Activated B cell treated with CpG ODN at 0.5 μM for 24 hours (primary cell): Measurements from ENCODE around the gene HTR7. TPM values are rescaled to one million over a fixed set of nuclear protein-coding genes. Genes with fewer than 3 reads are reported as not detected.

Experiments used
- ATAC-seq: fragments of 200-7000 bp; cut with Tn5 transposase; one replicate; pipeline ENCODE4 v1.10.0; 2021; ENCODE audit warnings: low read depth, mild to moderate bottlenecking, moderate library complexity
- CTCF ChIA-PET: fragments of 350-600 bp; sonication (Branson Sonifier 250); formaldehyde crosslinking; loops from one replicate; lab custom pipeline; 2021; ENCODE audit warnings: antibody characterized with exemption; lab: Charles Lee
- POLR2A ChIA-PET: fragments of 350-600 bp; sonication (Branson Sonifier 250); formaldehyde crosslinking; loops from one replicate; lab custom pipeline; 2021; ENCODE audit warnings: antibody characterized with exemption; lab: Charles Lee
- DNase-seq: peaks from one replicate; pipeline ENCODE4 v3.0.0; 2022
- H3K27ac Mint-ChIP-seq: one replicate; pipeline ENCODE4 v1.8.0; 2020; ENCODE audit warnings: mixed read lengths
- H3K27me3 Mint-ChIP-seq: one replicate; pipeline ENCODE4 v1.8.0; 2021; ENCODE audit warnings: mixed read lengths
- H3K36me3 Mint-ChIP-seq: one replicate; pipeline ENCODE4 v1.8.0; 2021; ENCODE audit warnings: low read depth, mixed read lengths
- H3K4me1 Mint-ChIP-seq: one replicate; pipeline ENCODE4 v1.8.0; 2021; ENCODE audit warnings: mixed read lengths
- H3K4me3 Mint-ChIP-seq: one replicate; pipeline ENCODE4 v1.8.0; 2020; ENCODE audit warnings: mild to moderate bottlenecking, mixed read lengths
- H3K9me3 Mint-ChIP-seq: one replicate; pipeline ENCODE4 v1.8.0; 2020; ENCODE audit warnings: mixed read lengths
- intact Hi-C: fragments of 100-400 bp; cut with micrococcal nuclease; formaldehyde crosslinking; loops from one replicate; pipeline ENCODE4 v1.15.1; 2024
- total RNA-seq: library from RNA; stranded (reverse); gene quantifications from 2 replicates; pipeline ENCODE4 v1.2.3, GENCODE V29; 2022
- TF ChIP-seq, protein P1 (sequence below): fragments of 200-600 bp; IDR thresholded peaks from one replicate; pipeline ENCODE4 v1.8.0; 2022; ENCODE audit warnings: antibody characterized with exemption, mild to moderate bottlenecking

HTR7 gene
- total RNA-seq, 1 donor from 2014 or later, result not detected

DNA sequence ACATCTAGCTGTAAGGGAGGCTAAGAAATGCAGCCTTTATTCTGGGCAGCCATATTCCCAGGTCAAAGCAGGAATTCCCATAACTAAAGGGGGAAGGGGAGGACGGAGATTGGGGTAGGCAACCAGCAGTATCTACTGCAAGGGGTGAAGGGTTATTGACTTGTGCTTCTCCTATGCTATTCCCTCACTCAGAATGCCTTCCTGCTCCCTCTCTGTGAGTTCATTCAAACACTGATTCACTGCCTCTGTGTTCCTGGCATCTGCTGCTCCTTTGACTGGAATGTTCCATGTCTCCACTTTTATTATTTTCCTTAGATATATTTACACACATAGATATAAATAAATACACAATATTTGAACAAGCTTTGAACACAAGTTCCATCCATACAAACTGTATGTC, 11.1 kb downstream of the HTR7 start:
- ATAC-seq (no peak), DNase-seq (no peak)
- Mint-ChIP-seq H3K27ac (no peak overlapping the region), H3K4me1 (peaks cover 3% of the 10 kb centered on the region), H3K27me3 (peaks cover 24% of the 10 kb centered on the region), H3K4me3 (no peak overlapping the region), H3K9me3 (peaks cover 14% of the 10 kb centered on the region), H3K36me3 (peaks cover 5% of the 10 kb centered on the region)
- intact Hi-C loops, result no loop called here
- CTCF ChIA-PET, result no interaction called here
- TF ChIP-seq, protein P1, sequence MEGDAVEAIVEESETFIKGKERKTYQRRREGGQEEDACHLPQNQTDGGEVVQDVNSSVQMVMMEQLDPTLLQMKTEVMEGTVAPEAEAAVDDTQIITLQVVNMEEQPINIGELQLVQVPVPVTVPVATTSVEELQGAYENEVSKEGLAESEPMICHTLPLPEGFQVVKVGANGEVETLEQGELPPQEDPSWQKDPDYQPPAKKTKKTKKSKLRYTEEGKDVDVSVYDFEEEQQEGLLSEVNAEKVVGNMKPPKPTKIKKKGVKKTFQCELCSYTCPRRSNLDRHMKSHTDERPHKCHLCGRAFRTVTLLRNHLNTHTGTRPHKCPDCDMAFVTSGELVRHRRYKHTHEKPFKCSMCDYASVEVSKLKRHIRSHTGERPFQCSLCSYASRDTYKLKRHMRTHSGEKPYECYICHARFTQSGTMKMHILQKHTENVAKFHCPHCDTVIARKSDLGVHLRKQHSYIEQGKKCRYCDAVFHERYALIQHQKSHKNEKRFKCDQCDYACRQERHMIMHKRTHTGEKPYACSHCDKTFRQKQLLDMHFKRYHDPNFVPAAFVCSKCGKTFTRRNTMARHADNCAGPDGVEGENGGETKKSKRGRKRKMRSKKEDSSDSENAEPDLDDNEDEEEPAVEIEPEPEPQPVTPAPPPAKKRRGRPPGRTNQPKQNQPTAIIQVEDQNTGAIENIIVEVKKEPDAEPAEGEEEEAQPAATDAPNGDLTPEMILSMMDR, result no peak
- POLR2A ChIA-PET, result no interaction called here

DNA sequence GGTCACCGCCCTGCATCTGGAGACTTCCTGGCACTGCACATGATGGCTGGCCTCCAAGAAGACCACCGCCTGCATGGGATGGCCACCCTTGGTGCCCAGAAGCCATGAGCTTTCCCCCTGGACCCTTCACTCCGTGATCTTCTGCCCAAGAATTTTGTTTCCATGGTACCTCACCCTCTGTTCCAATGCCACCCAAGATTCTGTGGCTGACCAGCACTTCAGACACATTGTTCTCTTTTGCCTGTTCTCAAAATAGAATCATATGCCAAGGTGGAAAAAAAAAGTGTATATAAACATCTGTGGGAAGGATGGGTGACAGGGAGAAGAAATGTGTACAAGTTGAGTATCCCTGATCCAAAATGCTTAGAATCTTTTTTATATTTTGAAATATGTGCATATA, 12.1 kb downstream of the HTR7 start:
- POLR2A ChIA-PET, result no interaction called here
- intact Hi-C loops, result no loop called here
- peaks cover 7% of the 10 kb centered on the region for H3K9me3 Mint-ChIP-seq

DNA sequence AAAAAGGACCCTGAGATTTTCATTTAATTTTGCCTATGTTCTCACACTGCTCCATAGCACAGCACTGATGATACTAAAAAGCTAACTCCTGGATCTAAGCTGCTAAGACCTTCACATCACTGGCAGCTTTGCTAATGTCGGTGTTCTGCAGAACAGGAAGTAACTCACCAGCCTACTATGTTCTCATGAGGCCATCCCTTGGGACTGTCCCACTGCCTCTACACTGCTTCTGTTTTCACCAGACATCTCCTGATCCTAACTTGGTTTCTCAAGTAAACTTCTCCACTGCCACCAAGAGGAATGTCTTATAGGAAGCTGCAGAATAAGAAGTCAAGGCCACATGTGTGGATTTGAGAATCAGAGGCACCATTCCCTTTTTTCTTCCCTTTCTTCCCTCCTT, 15.1 kb downstream of the HTR7 start:
- intact Hi-C loops, result no loop called here
- DNase-seq, result no peak
- Mint-ChIP-seq H3K36me3 (no peaks in the 10 kb centered on the region), H3K4me3 (no peak overlapping the region), H3K4me1 (peaks cover 3% of the 10 kb centered on the region), H3K27ac (no peak overlapping the region), H3K9me3 (no peaks in the 10 kb centered on the region), H3K27me3 (peaks cover 27% of the 10 kb centered on the region)
- TF ChIP-seq, protein P1, result no peak
- ATAC-seq, result no peak
- ChIA-PET POLR2A (no interaction called here), CTCF (no interaction called here)

More for the DNA sequence above, 12.1 kb downstream of the HTR7 start:
- DNase-seq (no peak), ATAC-seq (no peak)
- Mint-ChIP-seq H3K4me3 (no peak overlapping the region), H3K27ac (no peak overlapping the region), H3K4me1 (peaks cover 3% of the 10 kb centered on the region), H3K27me3 (peaks cover 20% of the 10 kb centered on the region), H3K36me3 (no peaks in the 10 kb centered on the region)
- CTCF ChIA-PET, result no interaction called here
- TF ChIP-seq, protein P1, result no peak

DNA sequence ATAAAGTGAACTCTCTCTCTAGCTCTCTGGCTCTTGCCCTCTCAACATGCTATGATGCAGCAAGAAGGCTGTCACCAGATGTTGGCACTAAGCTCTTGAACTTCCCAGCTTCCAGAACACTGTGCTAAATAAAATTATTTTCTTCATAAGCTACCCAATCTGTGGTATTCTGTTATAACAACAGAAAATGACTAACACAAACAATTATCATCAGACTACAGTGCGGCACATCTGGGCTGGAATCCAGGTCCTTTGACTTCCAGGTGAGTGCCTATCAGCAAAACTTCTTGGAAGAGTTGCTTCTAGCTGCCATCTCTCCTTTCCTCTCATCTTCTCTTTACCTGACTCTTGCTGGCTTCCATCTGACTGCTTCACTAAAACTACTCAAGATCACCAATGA, 20.4 kb downstream of the HTR7 start:
- ChIA-PET POLR2A (no interaction called here), CTCF (no interaction called here)
- intact Hi-C loops, result no loop called here
- H3K9me3 Mint-ChIP-seq, result no peaks in the 10 kb centered on the region
- DNase-seq, result no peak
- no peak overlapping the region for H3K4me3 Mint-ChIP-seq
- no peak overlapping the region for H3K27ac Mint-ChIP-seq
- no peaks in the 10 kb centered on the region for H3K36me3 Mint-ChIP-seq
- no peaks in the 10 kb centered on the region for H3K4me1 Mint-ChIP-seq
- peaks cover 11% of the 10 kb centered on the region for H3K27me3 Mint-ChIP-seq
- TF ChIP-seq, protein P1, result no peak
- ATAC-seq, result no peak

DNA sequence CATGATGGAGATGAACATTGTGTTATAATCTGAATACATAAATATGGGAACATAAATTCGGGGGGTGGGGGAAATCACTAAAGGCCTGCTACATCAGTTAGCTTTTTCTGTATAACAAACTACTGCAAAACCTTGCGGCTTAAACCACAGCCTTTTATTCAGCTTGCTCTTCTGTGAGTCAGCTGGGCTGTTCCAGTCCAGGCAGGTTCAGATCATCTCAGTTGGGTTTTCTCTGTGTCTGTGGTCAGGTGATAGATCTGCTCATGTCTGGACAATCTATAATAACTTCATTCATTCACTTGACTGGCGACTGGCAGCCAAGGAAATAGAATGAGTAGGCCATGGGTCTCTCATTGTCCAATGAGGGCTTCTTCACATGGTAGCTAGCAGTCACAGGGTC, 23.5 kb downstream of the HTR7 start:
- H3K27ac Mint-ChIP-seq, result no peak overlapping the region
- ChIA-PET POLR2A (no interaction called here), CTCF (no interaction called here)
- no peaks in the 10 kb centered on the region for H3K4me1 Mint-ChIP-seq
- H3K9me3 Mint-ChIP-seq, result peaks cover 3% of the 10 kb centered on the region
- TF ChIP-seq, protein P1, result no peak
- ATAC-seq, result no peak
- intact Hi-C loops, result no loop called here
- no peaks in the 10 kb centered on the region for H3K36me3 Mint-ChIP-seq
- no peak overlapping the region for H3K4me3 Mint-ChIP-seq
- H3K27me3 Mint-ChIP-seq, result peaks cover 1% of the 10 kb centered on the region
- no peak for DNase-seq
